Measurements from ENCODE around the gene LSM7.

The LSM7 gene

GRCh38 chr19:2323707-2324106 is 4.7 kb downstream of the LSM7 start:
- no peak for DNase-seq (ENCODE audit: low spot score)

GRCh38 chr19:2321565-2322283 is 6.7 kb downstream of the LSM7 start:
- DNase-seq (ENCODE audit: low spot score): no peak

GRCh38 chr19:2320939-2321338 is 7.4 kb downstream of the LSM7 start:
- no peak for DNase-seq (ENCODE audit: low spot score)

GRCh38 chr19:2320049-2320448 is 8.3 kb downstream of the LSM7 start:
- DNase-seq (ENCODE audit: low spot score): no peak

GRCh38 chr19:2319551-2319950 is 8.8 kb downstream of the LSM7 start:
- no peak for DNase-seq (ENCODE audit: low spot score)

- no peak for DNase-seq (ENCODE audit: low spot score)
Observed at GRCh38 chr19:2318923-2319322, 9.5 kb downstream of the LSM7 start.

GRCh38 chr19:2317756-2318155 is 10.6 kb downstream of the LSM7 start:
- no peak for DNase-seq (ENCODE audit: low spot score)

GRCh38 chr19:2317300-2317699 is 11.1 kb downstream of the LSM7 start:
- DNase-seq (ENCODE audit: low spot score): no peak

GRCh38 chr19:2315818-2316353 is 12.5 kb downstream of the LSM7 start:
- no peak for DNase-seq (ENCODE audit: low spot score)

GRCh38 chr19:2315121-2315817 is 13.1 kb downstream of the LSM7 start:
- no peak for DNase-seq (ENCODE audit: low spot score)

GRCh38 chr19:2312820-2313501 is 15.4 kb downstream of the LSM7 start:
- DNase-seq (ENCODE audit: low spot score): no peak

- no peak for DNase-seq (ENCODE audit: low spot score)
Observed at GRCh38 chr19:2311093-2311492, 17.3 kb downstream of the LSM7 start.

GRCh38 chr19:2309734-2310362 is 18.5 kb downstream of the LSM7 start:
- DNase-seq (ENCODE audit: low spot score): no peak

- DNase-seq (ENCODE audit: low spot score): no peak
Observed at GRCh38 chr19:2308114-2308556, 20.3 kb downstream of the LSM7 start, which contains the start of gene LINGO3. TSS of gene LINGO3 (minus strand) at chr19:2308154. CDS start at chr19:2291776, 16,378 bp downstream.

GRCh38 chr19:2307518-2308012 is 20.8 kb downstream of the LSM7 start:
- no peak for DNase-seq (ENCODE audit: low spot score)

GRCh38 chr19:2306971-2307370 is 21.4 kb downstream of the LSM7 start:
- DNase-seq (ENCODE audit: low spot score): no peak

- DNase-seq (ENCODE audit: low spot score): no peak
Observed at GRCh38 chr19:2306281-2306806, 22.0 kb downstream of the LSM7 start.

GRCh38 chr19:2305452-2306280 is 22.7 kb downstream of the LSM7 start:
- no peak for DNase-seq (ENCODE audit: low spot score)

GRCh38 chr19:2303211-2303798 is 25.1 kb downstream of the LSM7 start:
- no peak for DNase-seq (ENCODE audit: low spot score)

Data from left forelimb (tissue), 1 donor.